Ascending aorta (tissue), 2 donors: Measurements from ENCODE around the gene NPR2. TPM values are rescaled to one million over a fixed set of nuclear protein-coding genes. Genes with fewer than 3 reads are reported as not detected.

Experiments
- DNase-seq, 2 donors: peaks; one replicate each; pipeline ENCODE4 v3.0.0-alpha.2; 2019; ENCODE audit warnings: low spot score in 2 of 2
- H3K27ac ChIP-seq, 2 donors: fragments of 200-600 bp; sonication (generic); one replicate each; pipeline ENCODE4 v1.5.1; 2016 to 2017; ENCODE audit warnings: mild to moderate bottlenecking in 1 of 2
- H3K27me3 ChIP-seq: fragments of 200-600 bp; sonication (generic); one replicate; pipeline ENCODE4 v1.5.1; 2017
- H3K36me3 ChIP-seq, 2 donors: fragments of 200-600 bp; sonication (generic); one replicate each; pipeline ENCODE4 v1.5.1; 2016
- H3K4me1 ChIP-seq, 2 donors: fragments of 200-600 bp; sonication (generic); one replicate each; pipeline ENCODE4 v1.5.1; 2016 to 2017; ENCODE audit warnings: mild to moderate bottlenecking in 1 of 2
- H3K4me3 ChIP-seq, 2 donors: fragments of 200-600 bp; sonication (generic); one replicate each; pipeline ENCODE4 v1.5.1; 2016 to 2017; ENCODE audit warnings: mild to moderate bottlenecking in 1 of 2
- H3K9me3 ChIP-seq, 2 donors: fragments of 200-600 bp; sonication (generic); one replicate each; pipeline ENCODE4 v1.5.1; 2016
- CTCF ChIP-seq, 3 experiments: fragments of 200-600 bp in 2 of 3; fragments of 450-650 bp in 1 of 3; sonication (generic) in 2 of 3; IDR thresholded peaks; one replicate each; pipeline ENCODE4 v1.5.1; 2016 to 2019; ENCODE audit warnings: antibody characterized with exemption in 3 of 3, mild to moderate bottlenecking in 1 of 3, moderate library complexity in 1 of 3
- intact Hi-C: fragments of 100-400 bp; cut with DNase I; formaldehyde crosslinking; loops from one replicate; pipeline ENCODE4 v1.15.1; 2023
- total RNA-seq: library from RNA; depleted of rRNA; stranded (reverse); fragments of >200 nt; gene quantifications from one replicate; pipeline ENCODE4 v1.1.0, GENCODE V29; 2016

The NPR2 gene
- total RNA-seq, 1 donor from 2014 or later, result 7.3 TPM

GRCh38 chr9:35814841-35815543, 23.6 kb downstream of the NPR2 start, which contains the start of gene HINT2:
TSS of gene HINT2 (minus strand) at chr9:35815042. CDS start at chr9:35814979, 63 bp downstream.
- H3K27ac ChIP-seq, result peak within 1 kb of the TSS; percentile 92 to 96
- peak; percentile 97 to 99 for DNase-seq
- intact Hi-C loops, result loop anchor here (1.0 to 10.0 kb wide), 7 partner anchors 14 to 220 kb away; partner anchors contain the start of genes CCDC107, CREB3, GBA2 and RECK
- peak within 1 kb of the TSS; percentile 89 to 90 for H3K4me3 ChIP-seq
- H3K27me3 ChIP-seq, result no peaks in the 10 kb centered on the region
- no peaks in the 10 kb centered on the region for H3K9me3 ChIP-seq
- no peak for TF ChIP-seq CTCF (IDR thresholded peaks at IDR 0.05)
- peaks cover 0 to under 1% of the 10 kb centered on the region in 2 donors for H3K36me3 ChIP-seq
- peaks cover 8 to 27% of the 10 kb centered on the region in 2 donors for H3K4me1 ChIP-seq

DNA sequence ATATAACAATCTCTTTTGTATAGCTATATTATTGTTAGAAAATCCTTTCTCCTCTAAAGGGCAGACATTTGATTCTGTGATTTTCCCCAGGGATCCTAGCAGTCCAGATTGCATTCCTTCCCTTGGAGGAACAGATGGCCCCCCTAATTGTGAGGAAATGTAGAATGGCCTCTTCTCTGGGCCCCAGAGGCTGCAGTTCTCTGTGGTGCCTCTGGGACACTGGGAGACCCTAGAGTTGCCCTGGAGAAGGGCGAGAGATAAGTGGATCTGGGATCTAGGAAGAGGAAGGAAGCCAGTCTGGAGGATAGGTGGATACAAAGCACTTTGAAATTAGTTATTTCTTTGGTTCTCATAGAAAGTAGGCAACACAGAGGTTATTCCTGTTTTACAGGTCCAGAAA, 25.3 kb downstream of the NPR2 start:
- Histone ChIP-seq H3K27ac (no peak overlapping the region), H3K4me3 (no peak overlapping the region), H3K27me3 (no peaks in the 10 kb centered on the region), H3K4me1 (peaks cover 8 to 18% of the 10 kb centered on the region in 2 donors), H3K36me3 (no peaks in the 10 kb centered on the region), H3K9me3 (no peaks in the 10 kb centered on the region)
- TF ChIP-seq CTCF (IDR thresholded peaks at IDR 0.05), result no peak
- intact Hi-C loops, result loop anchor here (10.0 kb wide), 1 partner anchor 218 kb away; the partner anchor contains the start of gene RECK
- no peak for DNase-seq

GRCh38 chr9:35818341-35818740, 26.9 kb downstream of the NPR2 start:
- H3K36me3 ChIP-seq, result no peaks in the 10 kb centered on the region
- no peak for DNase-seq
- H3K4me1 ChIP-seq, result peaks cover 6 to 9% of the 10 kb centered on the region in 2 donors
- no peak overlapping the region for H3K4me3 ChIP-seq
- no peak for TF ChIP-seq CTCF (IDR thresholded peaks at IDR 0.05)
- no peaks in the 10 kb centered on the region for H3K27me3 ChIP-seq
- no peak overlapping the region for H3K27ac ChIP-seq
- intact Hi-C loops, result loop anchor here (10.0 kb wide), 1 partner anchor 216 kb away; the partner anchor contains the start of gene RECK
- no peaks in the 10 kb centered on the region for H3K9me3 ChIP-seq

DNA sequence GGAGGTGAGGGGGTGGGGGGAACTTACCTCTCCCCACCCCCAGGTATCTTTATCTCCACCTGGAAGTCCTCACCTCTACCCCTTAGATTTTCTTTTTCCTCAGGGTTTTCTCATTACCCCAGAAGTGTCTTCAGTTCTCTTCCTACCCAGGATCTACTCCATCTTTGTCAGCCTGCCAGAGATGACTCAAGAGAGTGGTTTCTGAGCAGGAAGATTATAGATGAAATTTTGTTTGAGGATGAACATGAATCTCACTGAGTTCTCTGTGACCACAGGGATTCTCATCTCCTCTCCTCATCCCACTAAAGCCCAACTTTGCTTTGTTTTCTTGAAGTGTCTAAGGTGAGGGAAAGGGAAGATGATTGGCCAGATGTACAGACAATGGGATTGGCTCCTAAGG, 28.7 kb downstream of the NPR2 start:
- H3K36me3 ChIP-seq, result no peaks in the 10 kb centered on the region
- no peak for TF ChIP-seq CTCF (IDR thresholded peaks at IDR 0.05)
- DNase-seq, result no peak
- H3K4me3 ChIP-seq, result no peak overlapping the region
- intact Hi-C loops, result no loop called here
- H3K9me3 ChIP-seq, result no peaks in the 10 kb centered on the region
- H3K4me1 ChIP-seq, result no peaks in the 10 kb centered on the region
- H3K27me3 ChIP-seq, result no peaks in the 10 kb centered on the region
- H3K27ac ChIP-seq, result no peak overlapping the region

DNA sequence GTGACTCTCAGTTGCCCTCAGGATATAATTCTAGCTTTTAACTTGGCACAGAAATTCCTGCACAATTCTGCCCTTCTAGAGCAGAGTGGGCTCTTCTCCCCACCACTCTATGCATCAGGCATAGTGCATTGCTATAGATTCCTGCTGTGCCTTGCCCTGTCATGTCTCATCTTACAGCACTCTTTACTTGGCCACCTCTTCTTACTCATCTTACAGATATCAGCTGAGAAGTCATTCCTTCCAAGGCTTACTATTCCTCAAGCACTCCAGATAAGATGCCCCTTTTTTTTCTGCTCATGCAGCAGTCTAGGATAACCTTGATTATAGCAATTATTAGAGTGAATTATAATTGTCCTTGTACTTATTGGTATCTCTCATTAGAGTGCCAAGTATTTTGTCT, 31.5 kb downstream of the NPR2 start:
- DNase-seq, result no peak
- Histone ChIP-seq H3K4me3 (no peak overlapping the region), H3K27me3 (no peaks in the 10 kb centered on the region), H3K4me1 (peaks cover 0 to 5% of the 10 kb centered on the region in 2 donors), H3K9me3 (no peaks in the 10 kb centered on the region), H3K27ac (no peak overlapping the region), H3K36me3 (no peaks in the 10 kb centered on the region)
- TF ChIP-seq CTCF (IDR thresholded peaks at IDR 0.05), result no peak
- intact Hi-C loops, result no loop called here
